HCT116 (cell line): ENCODE results near the gene CAP2. TPM values are rescaled to one million over a fixed set of nuclear protein-coding genes. Genes with fewer than 3 reads are reported as not detected.

Experiments used
- ATAC-seq: fragments of 200-7000 bp; cut with Tn5 transposase; 2 replicates; pipeline ENCODE4 v1.9.1; 2020; ENCODE audit warnings: mild to moderate bottlenecking, moderate library complexity
- BruUV-seq: library from RNA; stranded (reverse); fragments of 400-500 nt; replicated peaks from 2 replicates; lab custom pipeline; 2021; lab: Mats Ljungman, UMichigan
- CTCF ChIA-PET: fragments of 300-600 bp; sonication (Branson Sonifier 250); formaldehyde crosslinking; loops from one replicate; lab custom pipeline; 2021; ENCODE audit warnings: antibody characterized with exemption; lab: Charles Lee
- POLR2A ChIA-PET: fragments of 300-600, 350-600 bp; sonication (Branson Sonifier 250); formaldehyde crosslinking; loops from one replicate; lab custom pipeline; 2021; ENCODE audit warnings: antibody characterized with exemption; lab: Charles Lee
- RAD21 ChIA-PET, 2 experiments: fragments of 300-600 bp; sonication (Branson Sonifier 250); formaldehyde crosslinking; loops; one replicate each; lab custom pipeline; 2023; ENCODE audit warnings: low total read pairs in 2 of 2; ENCODE audit not compliant: uncharacterized antibody in 2 of 2, unreplicated experiment in 2 of 2, low non-redundant PET in 1 of 2; lab: Charles Lee
- DNase-seq: peaks from one replicate; pipeline ENCODE4 v3.0.0-alpha.2; 2010; ENCODE audit warnings: low read depth, low spot score
- H2AFZ ChIP-seq: fragments of 200-600 bp; shearing (Covaris generic), sonication (generic); 2 replicates; pipeline ENCODE4 v1.6.1; 2017; ENCODE audit warnings: low read depth, mixed run types, mixed read lengths, antibody characterized with exemption, low read length; ENCODE audit not compliant: poor library complexity, severe bottlenecking
- H3K27ac ChIP-seq: 2 replicates; pipeline ENCODE4 v1.5.1; 2012; ENCODE audit warnings: low read depth, low read length
- H3K27me3 ChIP-seq: fragments of 200-600 bp; sonication (generic); 2 replicates; pipeline ENCODE4 v1.6.1; 2016; ENCODE audit warnings: mixed run types, low read length, mixed read lengths; ENCODE audit not compliant: insufficient read depth
- H3K36me3 ChIP-seq, 2 experiments: fragments of 200-500 bp in 1 of 2; fragments of 200-600 bp in 1 of 2; sonication (Bioruptor generic) in 1 of 2; sonication (generic) in 1 of 2; 2 replicates each; pipeline versions ENCODE4 v1.5.1 to v1.6.1; 2014 to 2016; ENCODE audit warnings: low read length in 2 of 2, inconsistent platforms in 1 of 2, mixed read lengths in 1 of 2, mixed run types in 1 of 2; ENCODE audit not compliant: insufficient read depth in 2 of 2, control insufficient read depth in 1 of 2
- H3K4me1 ChIP-seq, 2 experiments: fragments of 200-600 bp in 1 of 2; sonication (generic) in 1 of 2; 2 replicates each; pipeline versions ENCODE4 v1.5.1 to v1.6.1; 2012 to 2017; ENCODE audit warnings: low read length in 2 of 2, inconsistent platforms in 1 of 2, mild to moderate bottlenecking in 1 of 2, mixed read lengths in 1 of 2, mixed run types in 1 of 2, moderate library complexity in 1 of 2; ENCODE audit not compliant: insufficient read depth in 2 of 2, control insufficient read depth in 1 of 2
- H3K4me2 ChIP-seq: fragments of 200-600 bp; sonication (generic); 2 replicates; pipeline ENCODE4 v1.6.1; 2017; ENCODE audit warnings: mixed run types, low read length, mixed read lengths
- H3K4me3 ChIP-seq, 2 experiments: fragments of 200-600 bp in 1 of 2; sonication (generic) in 1 of 2; replicated peaks in 1 of 2; 2 replicates each; pipeline ENCODE4 v1.5.1; 2011 to 2016; ENCODE audit warnings: low read length in 2 of 2, control low read depth in 1 of 2, low read depth in 1 of 2, mild to moderate bottlenecking in 1 of 2, mixed read lengths in 1 of 2, mixed run types in 1 of 2
- H3K79me2 ChIP-seq: fragments of 200-600 bp; sonication (generic); 2 replicates; pipeline ENCODE4 v1.6.1; 2017; ENCODE audit warnings: mild to moderate bottlenecking, mixed run types, low read length, moderate library complexity, mixed read lengths; ENCODE audit not compliant: insufficient read depth
- H3K9ac ChIP-seq: fragments of 200-600 bp; sonication (generic); 2 replicates; pipeline ENCODE4 v1.6.1; 2016; ENCODE audit warnings: low read length, mixed read lengths
- H3K9me2 ChIP-seq: fragments of 200-600 bp; sonication (generic), shearing (Covaris generic); 2 replicates; pipeline ENCODE4 v1.6.1; 2017; ENCODE audit warnings: mixed run types, mild to moderate bottlenecking, moderate library complexity; ENCODE audit not compliant: insufficient read depth
- H3K9me3 ChIP-seq, 2 experiments: fragments of 200-500 bp in 1 of 2; fragments of 200-600 bp in 1 of 2; sonication (Bioruptor generic) in 1 of 2; sonication (generic) in 1 of 2; 2 replicates each; pipeline ENCODE4 v1.6.1; 2014 to 2017; ENCODE audit warnings: low read length in 2 of 2, mixed read lengths in 2 of 2, inconsistent platforms in 1 of 2, low read depth in 1 of 2, mild to moderate bottlenecking in 1 of 2, mixed run types in 1 of 2, moderate library complexity in 1 of 2; ENCODE audit not compliant: control insufficient read depth in 1 of 2, insufficient read depth in 1 of 2
- H4K20me1 ChIP-seq: fragments of 200-600 bp; sonication (generic), shearing (Covaris generic); 2 replicates; pipeline ENCODE4 v1.6.1; 2017; ENCODE audit warnings: mixed run types, mild to moderate bottlenecking, moderate library complexity; ENCODE audit not compliant: insufficient read depth
- ATF3 ChIP-seq: IDR thresholded peaks from 2 replicates; pipeline ENCODE4 v1.6.1; 2012
- CBX3 ChIP-seq: IDR thresholded peaks from 2 replicates; pipeline ENCODE4 v1.6.1; 2012; ENCODE audit warnings: low read depth
- CEBPB ChIP-seq: IDR thresholded peaks from 2 replicates; pipeline ENCODE4 v1.6.1; 2012; ENCODE audit warnings: low read depth
- EGR1 ChIP-seq: IDR thresholded peaks from 2 replicates; pipeline ENCODE4 v1.6.1; 2012; ENCODE audit warnings: low read depth
- ELF1 ChIP-seq: IDR thresholded peaks from 2 replicates; pipeline ENCODE4 v1.6.1; 2012; ENCODE audit warnings: low read depth, borderline replicate concordance
- EZH2 ChIP-seq: fragments of 200-600 bp; sonication (generic); IDR thresholded peaks from 2 replicates; pipeline ENCODE4 v1.6.1; 2017; ENCODE audit warnings: antibody characterized with exemption, mixed run types
- EZH2phosphoT487 ChIP-seq: fragments of 200-600 bp; IDR thresholded peaks from 2 replicates; pipeline ENCODE4 v1.6.1; 2018; ENCODE audit warnings: antibody characterized with exemption, borderline replicate concordance
- FOSL1 ChIP-seq: IDR thresholded peaks from 2 replicates; pipeline ENCODE4 v1.6.1; 2012; ENCODE audit warnings: low read depth
- JUND ChIP-seq: IDR thresholded peaks from 2 replicates; pipeline ENCODE4 v1.6.1; 2012
- POLR2A ChIP-seq: IDR thresholded peaks from 2 replicates; pipeline ENCODE4 v1.7.0; 2011; ENCODE audit warnings: borderline replicate concordance; ENCODE audit not compliant: insufficient read depth, insufficient read length; ENCODE audit errors: extremely low read depth
- POLR2AphosphoS5 ChIP-seq: IDR thresholded peaks from 2 replicates; pipeline ENCODE4 v1.6.1; 2011; ENCODE audit warnings: mild to moderate bottlenecking, low read depth, low read length, moderate library complexity
- SIN3A ChIP-seq: IDR thresholded peaks from 2 replicates; pipeline ENCODE4 v1.6.1; 2012; ENCODE audit warnings: low read depth
- SP1 ChIP-seq: IDR thresholded peaks from 2 replicates; pipeline ENCODE4 v1.6.1; 2012; ENCODE audit warnings: low read depth
- SRF ChIP-seq: IDR thresholded peaks from 2 replicates; pipeline ENCODE4 v1.6.1; 2012; ENCODE audit warnings: low read depth
- TCF7L2 ChIP-seq: IDR thresholded peaks from 2 replicates; pipeline ENCODE4 v1.7.0; 2011; ENCODE audit warnings: borderline replicate concordance, inconsistent platforms; ENCODE audit not compliant: insufficient read depth, insufficient read length; ENCODE audit errors: extremely low read depth
- YY1 ChIP-seq: IDR thresholded peaks from 2 replicates; pipeline ENCODE4 v1.6.1; 2011; ENCODE audit warnings: low read length, low read depth, moderate library complexity, mild to moderate bottlenecking; ENCODE audit not compliant: insufficient replicate concordance; ENCODE audit errors: extremely low read depth
- ZBTB33 ChIP-seq: IDR thresholded peaks from 2 replicates; pipeline ENCODE4 v1.6.1; 2011; ENCODE audit warnings: mild to moderate bottlenecking, low read length, moderate library complexity; ENCODE audit not compliant: insufficient replicate concordance; ENCODE audit errors: extremely low read depth
- ZFX ChIP-seq: fragments of 450-650 bp; IDR thresholded peaks from 2 replicates; pipeline ENCODE4 v1.6.1; 2017
- ZNF274 ChIP-seq: fragments of 200-500 bp; sonication (Bioruptor generic); IDR thresholded peaks from 2 replicates; pipeline ENCODE4 v1.6.1; 2014; ENCODE audit warnings: mild to moderate bottlenecking, low read depth, low read length, inconsistent platforms
- intact Hi-C: fragments of 100-400 bp; cut with micrococcal nuclease; formaldehyde crosslinking; loops from 2 replicates; pipeline ENCODE4 v1.10.0; 2022
- total RNA-seq: library from RNA; stranded (reverse); gene quantifications from one replicate; pipeline ENCODE4 v1.2.1, GENCODE V29; 2021; ENCODE audit not compliant: unreplicated experiment
- TF ChIP-seq, protein P1 (sequence below): IDR thresholded peaks from 2 replicates; pipeline ENCODE4 v1.6.1; 2012

Gene CAP2
- total RNA-seq, 1 experiment from 2014 or later = 3.8 TPM

DNA sequence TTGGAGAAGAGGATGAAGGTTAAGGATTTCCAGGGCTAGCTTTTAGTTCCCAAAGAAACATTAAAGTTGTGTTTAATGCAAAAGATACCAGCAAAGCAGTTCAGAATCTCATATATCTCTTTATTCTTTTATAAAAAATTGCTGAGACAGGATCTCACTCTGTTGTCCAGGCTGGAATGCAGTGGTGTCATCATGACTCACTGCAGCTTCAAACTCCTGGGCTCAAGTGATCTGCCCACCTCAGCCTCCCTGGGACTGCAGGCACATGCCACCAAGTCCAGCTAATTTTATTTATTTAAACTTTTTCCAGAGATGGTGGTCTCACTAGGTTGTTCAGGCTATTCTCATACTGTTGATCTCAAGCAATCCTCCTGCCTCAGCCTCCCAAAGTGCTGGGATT lies 41.1 kb upstream of the CAP2 start:
- H3K79me2 ChIP-seq = no peaks in the 10 kb centered on the region
- BruUV-seq = no TSS peak
- H3K4me2 ChIP-seq = peak overlapping the region; percentile 41
- H3K4me1 ChIP-seq = peaks cover 28 to 50% of the 10 kb centered on the region in 2 experiments
- TF ChIP-seq ATF3 (no peak), EZH2phosphoT487 (no peak), JUND (peak; percentile 43), FOSL1 (peak; percentile 85), POLR2AphosphoS5 (no peak)
- TF ChIP-seq, protein P1, sequence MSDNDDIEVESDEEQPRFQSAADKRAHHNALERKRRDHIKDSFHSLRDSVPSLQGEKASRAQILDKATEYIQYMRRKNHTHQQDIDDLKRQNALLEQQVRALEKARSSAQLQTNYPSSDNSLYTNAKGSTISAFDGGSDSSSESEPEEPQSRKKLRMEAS = peak; percentile 46; the same call in 1 of the 2 replicates
- DNase-seq (no peak), ATAC-seq (peak; percentile 60)
- H3K36me3 ChIP-seq = no peaks in the 10 kb centered on the region
- ChIA-PET CTCF (no interaction called here), POLR2A (no interaction called here), RAD21 (no interaction called here)
- peak overlapping the region; percentile 77 for H2AFZ ChIP-seq
- H3K9me2 ChIP-seq = no peaks in the 10 kb centered on the region
- no peak overlapping the region for H3K4me3 ChIP-seq
- no peaks in the 10 kb centered on the region for H3K27me3 ChIP-seq
- no peaks in the 10 kb centered on the region for H3K9me3 ChIP-seq
- no peaks in the 10 kb centered on the region for H4K20me1 ChIP-seq
- intact Hi-C loops = no loop called here
- no peak overlapping the region for H3K9ac ChIP-seq
- H3K27ac ChIP-seq = no peak overlapping the region

- no peaks in the 10 kb centered on the region for H3K79me2 ChIP-seq
- H3K9me3 ChIP-seq = no peaks in the 10 kb centered on the region
- no peaks in the 10 kb centered on the region for H3K36me3 ChIP-seq
- ChIA-PET CTCF (no interaction called here), POLR2A (interaction anchor here (1.2 kb wide), 1 partner anchor 9 kb away, joined by 3 read pairs; no protein-coding TSS in a partner anchor), RAD21 (interaction anchor here in 1 of 2 experiments (0.6 kb wide), 1 partner anchor 1114 kb away, joined by 3 read pairs; no protein-coding TSS in a partner anchor)
- intact Hi-C loops = no loop called here
- peak overlapping the region; percentile 47 for H2AFZ ChIP-seq
- no peaks in the 10 kb centered on the region for H4K20me1 ChIP-seq
- ATAC-seq (no peak), DNase-seq (no peak)
- H3K9ac ChIP-seq = no peak overlapping the region
- no peak overlapping the region for H3K4me3 ChIP-seq
- peaks cover 28 to 57% of the 10 kb centered on the region in 2 experiments for H3K4me1 ChIP-seq
- no TSS peak for BruUV-seq
- no peak overlapping the region for H3K27ac ChIP-seq
- H3K4me2 ChIP-seq = peak overlapping the region; percentile 70
- TF ChIP-seq EZH2 = no peak
- no peak for TF ChIP-seq ZNF274
- no peak for TF ChIP-seq SIN3A
- no peak for TF ChIP-seq TCF7L2
- TF ChIP-seq YY1 = no peak
- no peak for TF ChIP-seq CBX3
- no peak for TF ChIP-seq POLR2A
- TF ChIP-seq ZBTB33 = no peak
- no peak for TF ChIP-seq EZH2phosphoT487
- TF ChIP-seq SRF = no peak
- TF ChIP-seq ZFX = no peak
- no peak for TF ChIP-seq SP1
- no peak for TF ChIP-seq CEBPB
- no peak for TF ChIP-seq EGR1
- TF ChIP-seq ELF1 = no peak
- no peaks in the 10 kb centered on the region for H3K9me2 ChIP-seq
- no peaks in the 10 kb centered on the region for H3K27me3 ChIP-seq
Measured at GRCh38 chr6:17353440-17354175, 39.8 kb upstream of the CAP2 start.
